HCT116 (cell line): ENCODE data around the gene CKLF. TPM values are rescaled to one million over a fixed set of nuclear protein-coding genes. Genes with fewer than 3 reads are reported as not detected.

ENCODE experiments used
- ATAC-seq: fragments of 200-7000 bp; cut with Tn5 transposase; 2 replicates; pipeline ENCODE4 v1.9.1; 2020; ENCODE audit warnings: mild to moderate bottlenecking, moderate library complexity
- BruUV-seq: library from RNA; stranded (reverse); fragments of 400-500 nt; replicated peaks from 2 replicates; lab custom pipeline; 2021; lab: Mats Ljungman, UMichigan
- CTCF ChIA-PET: fragments of 300-600 bp; sonication (Branson Sonifier 250); formaldehyde crosslinking; loops from one replicate; lab custom pipeline; 2021; ENCODE audit warnings: antibody characterized with exemption; lab: Charles Lee
- POLR2A ChIA-PET: fragments of 300-600, 350-600 bp; sonication (Branson Sonifier 250); formaldehyde crosslinking; loops from one replicate; lab custom pipeline; 2021; ENCODE audit warnings: antibody characterized with exemption; lab: Charles Lee
- RAD21 ChIA-PET, 2 experiments: fragments of 300-600 bp; sonication (Branson Sonifier 250); formaldehyde crosslinking; loops; one replicate each; lab custom pipeline; 2023; ENCODE audit warnings: low total read pairs in 2 of 2; ENCODE audit not compliant: uncharacterized antibody in 2 of 2, unreplicated experiment in 2 of 2, low non-redundant PET in 1 of 2; lab: Charles Lee
- DNase-seq: peaks from one replicate; pipeline ENCODE4 v3.0.0-alpha.2; 2010; ENCODE audit warnings: low read depth, low spot score
- H2AFZ ChIP-seq: fragments of 200-600 bp; shearing (Covaris generic), sonication (generic); 2 replicates; pipeline ENCODE4 v1.6.1; 2017; ENCODE audit warnings: low read depth, mixed run types, mixed read lengths, antibody characterized with exemption, low read length; ENCODE audit not compliant: poor library complexity, severe bottlenecking
- H3K27ac ChIP-seq: 2 replicates; pipeline ENCODE4 v1.5.1; 2012; ENCODE audit warnings: low read depth, low read length
- H3K27me3 ChIP-seq: fragments of 200-600 bp; sonication (generic); 2 replicates; pipeline ENCODE4 v1.6.1; 2016; ENCODE audit warnings: mixed run types, low read length, mixed read lengths; ENCODE audit not compliant: insufficient read depth
- H3K36me3 ChIP-seq, 2 experiments: fragments of 200-500 bp in 1 of 2; fragments of 200-600 bp in 1 of 2; sonication (Bioruptor generic) in 1 of 2; sonication (generic) in 1 of 2; 2 replicates each; pipeline versions ENCODE4 v1.5.1 to v1.6.1; 2014 to 2016; ENCODE audit warnings: low read length in 2 of 2, inconsistent platforms in 1 of 2, mixed read lengths in 1 of 2, mixed run types in 1 of 2; ENCODE audit not compliant: insufficient read depth in 2 of 2, control insufficient read depth in 1 of 2
- H3K4me1 ChIP-seq, 2 experiments: fragments of 200-600 bp in 1 of 2; sonication (generic) in 1 of 2; 2 replicates each; pipeline versions ENCODE4 v1.5.1 to v1.6.1; 2012 to 2017; ENCODE audit warnings: low read length in 2 of 2, inconsistent platforms in 1 of 2, mild to moderate bottlenecking in 1 of 2, mixed read lengths in 1 of 2, mixed run types in 1 of 2, moderate library complexity in 1 of 2; ENCODE audit not compliant: insufficient read depth in 2 of 2, control insufficient read depth in 1 of 2
- H3K4me2 ChIP-seq: fragments of 200-600 bp; sonication (generic); 2 replicates; pipeline ENCODE4 v1.6.1; 2017; ENCODE audit warnings: mixed run types, low read length, mixed read lengths
- H3K4me3 ChIP-seq, 2 experiments: fragments of 200-600 bp in 1 of 2; sonication (generic) in 1 of 2; replicated peaks in 1 of 2; 2 replicates each; pipeline ENCODE4 v1.5.1; 2011 to 2016; ENCODE audit warnings: low read length in 2 of 2, control low read depth in 1 of 2, low read depth in 1 of 2, mild to moderate bottlenecking in 1 of 2, mixed read lengths in 1 of 2, mixed run types in 1 of 2
- H3K79me2 ChIP-seq: fragments of 200-600 bp; sonication (generic); 2 replicates; pipeline ENCODE4 v1.6.1; 2017; ENCODE audit warnings: mild to moderate bottlenecking, mixed run types, low read length, moderate library complexity, mixed read lengths; ENCODE audit not compliant: insufficient read depth
- H3K9ac ChIP-seq: fragments of 200-600 bp; sonication (generic); 2 replicates; pipeline ENCODE4 v1.6.1; 2016; ENCODE audit warnings: low read length, mixed read lengths
- H3K9me2 ChIP-seq: fragments of 200-600 bp; sonication (generic), shearing (Covaris generic); 2 replicates; pipeline ENCODE4 v1.6.1; 2017; ENCODE audit warnings: mixed run types, mild to moderate bottlenecking, moderate library complexity; ENCODE audit not compliant: insufficient read depth
- H3K9me3 ChIP-seq, 2 experiments: fragments of 200-500 bp in 1 of 2; fragments of 200-600 bp in 1 of 2; sonication (Bioruptor generic) in 1 of 2; sonication (generic) in 1 of 2; 2 replicates each; pipeline ENCODE4 v1.6.1; 2014 to 2017; ENCODE audit warnings: low read length in 2 of 2, mixed read lengths in 2 of 2, inconsistent platforms in 1 of 2, low read depth in 1 of 2, mild to moderate bottlenecking in 1 of 2, mixed run types in 1 of 2, moderate library complexity in 1 of 2; ENCODE audit not compliant: control insufficient read depth in 1 of 2, insufficient read depth in 1 of 2
- H4K20me1 ChIP-seq: fragments of 200-600 bp; sonication (generic), shearing (Covaris generic); 2 replicates; pipeline ENCODE4 v1.6.1; 2017; ENCODE audit warnings: mixed run types, mild to moderate bottlenecking, moderate library complexity; ENCODE audit not compliant: insufficient read depth
- CBX3 ChIP-seq: IDR thresholded peaks from 2 replicates; pipeline ENCODE4 v1.6.1; 2012; ENCODE audit warnings: low read depth
- ELF1 ChIP-seq: IDR thresholded peaks from 2 replicates; pipeline ENCODE4 v1.6.1; 2012; ENCODE audit warnings: low read depth, borderline replicate concordance
- POLR2A ChIP-seq: IDR thresholded peaks from 2 replicates; pipeline ENCODE4 v1.7.0; 2011; ENCODE audit warnings: borderline replicate concordance; ENCODE audit not compliant: insufficient read depth, insufficient read length; ENCODE audit errors: extremely low read depth
- SP1 ChIP-seq: IDR thresholded peaks from 2 replicates; pipeline ENCODE4 v1.6.1; 2012; ENCODE audit warnings: low read depth
- ZNF274 ChIP-seq: fragments of 200-500 bp; sonication (Bioruptor generic); IDR thresholded peaks from 2 replicates; pipeline ENCODE4 v1.6.1; 2014; ENCODE audit warnings: mild to moderate bottlenecking, low read depth, low read length, inconsistent platforms
- intact Hi-C: fragments of 100-400 bp; cut with micrococcal nuclease; formaldehyde crosslinking; loops from 2 replicates; pipeline ENCODE4 v1.10.0; 2022
- total RNA-seq: library from RNA; stranded (reverse); gene quantifications from one replicate; pipeline ENCODE4 v1.2.1, GENCODE V29; 2021; ENCODE audit not compliant: unreplicated experiment
- TF ChIP-seq, protein P1 (sequence below), 3 experiments: fragments of 200-600 bp in 1 of 3; sonication (generic) in 1 of 3; IDR thresholded peaks in 2 of 3; conservative IDR thresholded peaks in 1 of 3; 2 replicates each; pipeline ENCODE4 v1.5.1; 2012 to 2017; ENCODE audit warnings: low read depth in 2 of 3, low read length in 2 of 3, antibody characterized with exemption in 1 of 3, borderline replicate concordance in 1 of 3, control low read depth in 1 of 3, mild to moderate bottlenecking in 1 of 3, mixed read lengths in 1 of 3, mixed run types in 1 of 3, moderate library complexity in 1 of 3; ENCODE audit not compliant: insufficient read depth in 1 of 3

CKLF gene
- total RNA-seq, 1 experiment from 2014 or later: 38.6 TPM

DNA sequence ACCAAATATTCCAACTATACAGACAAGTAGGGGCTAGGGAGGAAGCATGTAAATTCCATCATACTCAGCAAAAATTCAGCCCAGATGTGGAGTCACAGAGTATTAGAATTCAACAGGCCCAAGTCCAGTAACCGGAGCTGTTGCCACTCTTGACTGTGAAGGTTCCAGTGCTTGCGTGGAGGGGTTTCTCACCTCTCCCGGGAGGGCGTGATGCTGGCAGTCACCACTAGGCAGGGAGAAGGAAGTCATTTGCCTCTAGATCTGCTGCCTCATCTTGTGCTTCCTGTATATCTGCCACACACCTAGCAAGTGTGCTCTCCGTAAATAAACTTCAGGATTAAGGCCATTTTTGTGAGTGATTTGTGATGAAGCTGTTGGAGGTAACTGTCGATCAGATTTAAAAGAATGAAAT, 1.0 kb upstream of the CKLF start:
- peak; percentile 36 for DNase-seq
- peak overlapping the region; percentile 36 for H2AFZ ChIP-seq
- peak overlapping the region; percentile 85 for H3K4me2 ChIP-seq
- TF ChIP-seq ELF1: no peak
- no peak for TF ChIP-seq SP1
- TF ChIP-seq, protein P1, sequence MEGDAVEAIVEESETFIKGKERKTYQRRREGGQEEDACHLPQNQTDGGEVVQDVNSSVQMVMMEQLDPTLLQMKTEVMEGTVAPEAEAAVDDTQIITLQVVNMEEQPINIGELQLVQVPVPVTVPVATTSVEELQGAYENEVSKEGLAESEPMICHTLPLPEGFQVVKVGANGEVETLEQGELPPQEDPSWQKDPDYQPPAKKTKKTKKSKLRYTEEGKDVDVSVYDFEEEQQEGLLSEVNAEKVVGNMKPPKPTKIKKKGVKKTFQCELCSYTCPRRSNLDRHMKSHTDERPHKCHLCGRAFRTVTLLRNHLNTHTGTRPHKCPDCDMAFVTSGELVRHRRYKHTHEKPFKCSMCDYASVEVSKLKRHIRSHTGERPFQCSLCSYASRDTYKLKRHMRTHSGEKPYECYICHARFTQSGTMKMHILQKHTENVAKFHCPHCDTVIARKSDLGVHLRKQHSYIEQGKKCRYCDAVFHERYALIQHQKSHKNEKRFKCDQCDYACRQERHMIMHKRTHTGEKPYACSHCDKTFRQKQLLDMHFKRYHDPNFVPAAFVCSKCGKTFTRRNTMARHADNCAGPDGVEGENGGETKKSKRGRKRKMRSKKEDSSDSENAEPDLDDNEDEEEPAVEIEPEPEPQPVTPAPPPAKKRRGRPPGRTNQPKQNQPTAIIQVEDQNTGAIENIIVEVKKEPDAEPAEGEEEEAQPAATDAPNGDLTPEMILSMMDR (IDR thresholded peaks at IDR 0.05 in 2 of 3, conservative IDR thresholded peaks at IDR 0.05 in 1 of 3; ENCODE audit: borderline replicate concordance in 1 of 3, insufficient read depth in 1 of 3, low read depth in 2 of 3, low read length in 2 of 3): peak in 2 of 3 experiments; percentile 55 to 65; a peak in 4 of 6 replicates
- TF ChIP-seq POLR2A: no peak
- no peak for TF ChIP-seq ZNF274
- TF ChIP-seq CBX3: no peak
- TF ChIP-seq, all 23 proteins: peak for 1
- H3K9me3 ChIP-seq: no peaks in the 10 kb centered on the region
- peaks cover 0 to 8% of the 10 kb centered on the region in 2 experiments; a peak in 1 of 4 replicates for H3K36me3 ChIP-seq
- H3K27ac ChIP-seq: peak overlapping the region; percentile 88
- H3K9ac ChIP-seq: peak overlapping the region; percentile 71
- ATAC-seq: peak; percentile 47
- peak overlapping the region in 1 of 2 experiments; percentile 69; a peak in 2 of 4 replicates for H3K4me3 ChIP-seq
- no TSS peak for BruUV-seq
- no peaks in the 10 kb centered on the region for H3K9me2 ChIP-seq
- intact Hi-C loops: loop anchor here (2.0 kb wide), 1 partner anchor 145 kb away; no protein-coding TSS in a partner anchor
- H4K20me1 ChIP-seq: no peaks in the 10 kb centered on the region
- POLR2A ChIA-PET: interaction anchor here (0.6 to 1.4 kb wide), 2 partner anchors 144 to 323 kb away, joined by 3 read pairs; no protein-coding TSS in a partner anchor
- CTCF ChIA-PET: interaction anchor here (1.4 to 1.8 kb wide), 4 partner anchors 57 to 279 kb away, joined by 3 to 8 read pairs (median 6); partner anchors contain the start of gene NAE1
- H3K79me2 ChIP-seq: peaks cover 26% of the 10 kb centered on the region; the same call in 1 of the 2 replicates
- RAD21 ChIA-PET: no interaction called here
- no peaks in the 10 kb centered on the region for H3K27me3 ChIP-seq
- H3K4me1 ChIP-seq: peaks cover 25 to 46% of the 10 kb centered on the region in 2 experiments
